ENCODE data around the gene ENTR1. TPM values are rescaled to one million over a fixed set of nuclear protein-coding genes. Genes with fewer than 3 reads are reported as not detected.

Gene ENTR1
- total and polyA plus RNA-seq, 2 of the 4 experiments (the other 2 are of a cell fraction) = 14.5 to 37.3 TPM

- 0 out of 2 replicates have a peak overlapping the region, but pooled peaks have one; percentile 38 for H4K91ac ChIP-seq (ENCODE audit: insufficient read depth, low read depth, low read length)
- H2AK5ac ChIP-seq (ENCODE audit: low read depth, low read length) = no peak overlapping the region; the same call in 1 of the 2 replicates
- no peak overlapping the region for H3K18ac ChIP-seq (ENCODE audit: low read depth, low read length)
- peak overlapping the region; percentile 93 for H2AK9ac ChIP-seq (replicated peaks; ENCODE audit: low read depth, low read length, poor library complexity)
- no peak overlapping the region for H4K8ac ChIP-seq (ENCODE audit: low read depth in 2 of 2, low read length in 2 of 2)
- no peaks in the 10 kb centered on the region for H3K9me1 ChIP-seq (ENCODE audit: insufficient read depth, low read length)
- peaks cover 47% of the 10 kb centered on the region for H3K36me3 ChIP-seq (ENCODE audit: control insufficient read depth, insufficient read depth, low read length)
- no peak for TF ChIP-seq RAD21 (IDR thresholded peaks at IDR 0.05; ENCODE audit: low read length)
- no peak for TF ChIP-seq CEBPB (IDR thresholded peaks at IDR 0.05; ENCODE audit: low read depth, low read length)
- TF ChIP-seq RFX5 (IDR thresholded peaks at IDR 0.05; ENCODE audit: low read depth, low read length) = no peak
- no peak for TF ChIP-seq MXI1 (IDR thresholded peaks at IDR 0.05; ENCODE audit: borderline replicate concordance, low read depth, low read length)
- no peak for TF ChIP-seq ELK1 (IDR thresholded peaks at IDR 0.05; ENCODE audit: borderline replicate concordance, low read depth, low read length)
- no peak for TF ChIP-seq POLR2A (IDR thresholded peaks at IDR 0.05; ENCODE audit: low read depth, low read length)
- no peak for TF ChIP-seq CTCF (conservative IDR thresholded peaks at IDR 0.05; ENCODE audit: low read depth, low read length)
- TF ChIP-seq FOS (IDR thresholded peaks at IDR 0.05; ENCODE audit: low read depth, low read length) = no peak
- no peak for TF ChIP-seq SMC3 (IDR thresholded peaks at IDR 0.05; ENCODE audit: low read depth, low read length)
- TF ChIP-seq CHD1 (IDR thresholded peaks at IDR 0.05; ENCODE audit: low read depth, low read length) = no peak
- H2BK5ac ChIP-seq (ENCODE audit: low read depth, low read length, poor library complexity, severe bottlenecking) = no peak overlapping the region
- no peak overlapping the region for H2BK120ac ChIP-seq (ENCODE audit: low read depth, low read length)
- no peak overlapping the region for H3K4me3 ChIP-seq (ENCODE audit: insufficient read depth, low read depth, low read length)
- ATAC-seq (ENCODE audit: low read depth) (no peak), DNase-seq (no peak)
- peak overlapping the region; percentile 78 for H3K23ac ChIP-seq (ENCODE audit: low read depth, low read length)
- H2BK15ac ChIP-seq (ENCODE audit: low read depth, low read length) = no peak overlapping the region
- H3K4me2 ChIP-seq (ENCODE audit: low read depth, low read length) = peak overlapping the region; percentile 100; the same call in 1 of the 2 replicates
- WGBS, 2 experiments (ENCODE audit: extremely low coverage in 2 of 2, insufficient read length in 1 of 2) = 96% methylated on average over 10 of the region's 12 CpGs; no CpG with 5 or more reads in 1 of the 2 experiments
- H2BK20ac ChIP-seq (ENCODE audit: low read depth, low read length) = no peak overlapping the region
- H3K79me1 ChIP-seq (ENCODE audit: low read depth in 1 of 2, low read length in 2 of 2) = peaks cover 20 to 35% of the 10 kb centered on the region in 2 experiments
- intact Hi-C loops (cut with micrococcal nuclease) (no loop called here), in situ Hi-C loops (cut with MboI; ENCODE audit: low sequenced_read_pairs) (no loop called here), dilution Hi-C loops (cut with HindIII; ENCODE audit: low sequenced_read_pairs, unreplicated experiment) (no loop called here)
- ChIA-PET CTCF (no interaction called here), POLR2A (ENCODE audit: unreplicated experiment) (no interaction called here)
- no TSS peak for BruUV-seq (replicated peaks)
- peaks cover 9% of the 10 kb centered on the region for H3K4me1 ChIP-seq (ENCODE audit: control insufficient read depth, insufficient read depth, low read length)
- no peak overlapping the region for H4K5ac ChIP-seq (ENCODE audit: low read depth, low read length)
- H3K56ac ChIP-seq (ENCODE audit: extremely low read depth, insufficient read depth, low read length) = no peak overlapping the region
- peak overlapping the region; percentile 59; the same call in 1 of the 2 replicates for H3K27ac ChIP-seq (ENCODE audit: insufficient read depth, low read length)
- no peak overlapping the region for H2AFZ ChIP-seq (replicated peaks; ENCODE audit: low read length, poor library complexity)
- peaks cover 16% of the 10 kb centered on the region for H4K20me1 ChIP-seq (ENCODE audit: insufficient read depth, low read length)
- no peak overlapping the region for H3K14ac ChIP-seq (replicated peaks; ENCODE audit: low read depth, low read length)
- H3K27me3 ChIP-seq (ENCODE audit: control insufficient read depth, insufficient read depth, low read length) = no peaks in the 10 kb centered on the region
- H3K9ac ChIP-seq (ENCODE audit: low read depth, low read length) = no peak overlapping the region
- no peak overlapping the region for H3K4ac ChIP-seq (ENCODE audit: low read depth, low read length)
- H3K9me3 ChIP-seq (ENCODE audit: control insufficient read depth, insufficient read depth, low read length) = no peaks in the 10 kb centered on the region
These were observed 12.1 kb downstream of the ENTR1 start for GRCh38 chr9:136398286-136398685.

Measured in IMR-90 (cell line).